Common myeloid progenitor, CD34-positive (primary cell): Measurements from ENCODE around the gene CDH13.

Experiments used
- CTCF ChIA-PET: fragments of 350-600 bp; sonication (Branson Sonifier 250); formaldehyde crosslinking; loops from one replicate; lab custom pipeline; 2021; ENCODE audit warnings: antibody characterized with exemption; lab: Charles Lee
- POLR2A ChIA-PET: fragments of 350-600 bp; sonication (Branson Sonifier 250); formaldehyde crosslinking; loops from one replicate; lab custom pipeline; 2021; ENCODE audit warnings: antibody characterized with exemption; lab: Charles Lee
- DNase-seq, 3 donors: peaks; one replicate each; pipeline versions ENCODE4 v3.0.0 to v3.0.0-alpha.2; 2013
- H3K27ac ChIP-seq, 2 experiments: 1 replicate in 1 of 2; 2 replicates in 1 of 2; pipeline ENCODE4 v1.7.0; 2013; ENCODE audit warnings: inconsistent platforms in 2 of 2, low read length in 2 of 2, mild to moderate bottlenecking in 2 of 2, low read depth in 1 of 2, moderate library complexity in 1 of 2; ENCODE audit not compliant: severe bottlenecking in 2 of 2, insufficient read depth in 1 of 2, poor library complexity in 1 of 2
- H3K27me3 ChIP-seq, 5 experiments: replicated peaks in 2 of 5; 1 replicate in 3 of 5; 2 replicates in 2 of 5; pipeline versions ENCODE4 v1.6.1 to v1.7.0; 2013; ENCODE audit warnings: low read length in 4 of 5, mild to moderate bottlenecking in 2 of 5, moderate library complexity in 2 of 5, inconsistent platforms in 1 of 5; ENCODE audit not compliant: insufficient read depth in 5 of 5, control insufficient read depth in 4 of 5
- H3K36me3 ChIP-seq, 4 experiments: 1 replicate in 2 of 4; 2 replicates in 2 of 4; pipeline versions ENCODE4 v1.6.1 to v1.7.0; 2013; ENCODE audit warnings: low read length in 3 of 4, control low read depth in 1 of 4, mild to moderate bottlenecking in 1 of 4; ENCODE audit not compliant: control insufficient read depth in 4 of 4, insufficient read depth in 4 of 4
- H3K4me1 ChIP-seq, 4 experiments: 1 replicate in 3 of 4; 2 replicates in 1 of 4; pipeline versions ENCODE4 v1.6.1 to v1.7.1; 2013; ENCODE audit warnings: low read length in 3 of 4, mild to moderate bottlenecking in 3 of 4, control low read depth in 1 of 4, inconsistent platforms in 1 of 4, moderate library complexity in 1 of 4; ENCODE audit not compliant: control insufficient read depth in 4 of 4, insufficient read depth in 4 of 4; ENCODE audit errors: control extremely low read depth in 1 of 4
- H3K4me3 ChIP-seq, 7 experiments: 1 replicate in 4 of 7; 2 replicates in 3 of 7; pipeline versions ENCODE4 v1.5.1 to v1.7.0; 2013; ENCODE audit warnings: mild to moderate bottlenecking in 7 of 7, low read length in 6 of 7, moderate library complexity in 6 of 7, inconsistent platforms in 2 of 7, low read depth in 2 of 7, control low read depth in 1 of 7; ENCODE audit not compliant: insufficient read depth in 4 of 7, control insufficient read depth in 1 of 7; ENCODE audit errors: extremely low read depth in 1 of 7
- H3K9me3 ChIP-seq, 5 experiments: 1 replicate in 4 of 5; 2 replicates in 1 of 5; pipeline versions ENCODE4 v1.6.1 to v1.7.1; 2013; ENCODE audit warnings: low read length in 4 of 5, mild to moderate bottlenecking in 2 of 5, inconsistent platforms in 1 of 5, low read depth in 1 of 5, moderate library complexity in 1 of 5; ENCODE audit not compliant: control insufficient read depth in 4 of 5, insufficient read depth in 2 of 5; ENCODE audit errors: control extremely low read depth in 1 of 5
- WGBS: methylation state at CpG from one replicate; pipeline ENCODE4 v1.1.5; 2013; ENCODE audit not compliant: insufficient coverage; 5-methylcytosine and 5-hydroxymethylcytosine counted together

The CDH13 gene

DNA sequence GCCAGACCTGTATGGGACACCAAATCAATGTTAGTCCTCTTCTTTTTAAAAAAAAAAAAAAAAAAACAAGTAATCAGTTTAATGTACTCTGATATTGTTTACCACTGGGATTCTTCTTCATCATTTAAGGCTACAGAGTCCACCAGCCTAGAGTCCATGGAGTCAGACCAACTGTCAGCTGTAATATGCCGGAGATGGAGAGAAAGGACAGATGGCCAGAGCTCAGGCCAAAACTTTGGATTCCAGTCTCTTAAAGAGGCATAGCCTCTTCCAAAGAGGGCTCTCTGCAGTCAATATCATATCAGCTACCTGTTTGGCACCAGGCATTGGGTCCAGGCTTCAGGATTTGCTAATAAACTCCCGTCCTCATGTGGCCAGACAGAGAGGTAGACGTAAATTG lies 711.4 kb downstream of the CDH13 start:
- peaks cover 0 to 3% (median 0%) of the 10 kb centered on the region in 5 experiments for H3K27me3 ChIP-seq
- H3K9me3 ChIP-seq, result no peaks in the 10 kb centered on the region
- CTCF ChIA-PET, result no interaction called here
- no peak overlapping the region for H3K4me3 ChIP-seq
- no peak overlapping the region for H3K27ac ChIP-seq
- no peaks in the 10 kb centered on the region for H3K4me1 ChIP-seq
- H3K36me3 ChIP-seq, result no peaks in the 10 kb centered on the region
- POLR2A ChIA-PET, result no interaction called here
- DNase-seq, result no peak
- 96% methylated on average over 3 of the region's 3 CpGs for WGBS

DNA sequence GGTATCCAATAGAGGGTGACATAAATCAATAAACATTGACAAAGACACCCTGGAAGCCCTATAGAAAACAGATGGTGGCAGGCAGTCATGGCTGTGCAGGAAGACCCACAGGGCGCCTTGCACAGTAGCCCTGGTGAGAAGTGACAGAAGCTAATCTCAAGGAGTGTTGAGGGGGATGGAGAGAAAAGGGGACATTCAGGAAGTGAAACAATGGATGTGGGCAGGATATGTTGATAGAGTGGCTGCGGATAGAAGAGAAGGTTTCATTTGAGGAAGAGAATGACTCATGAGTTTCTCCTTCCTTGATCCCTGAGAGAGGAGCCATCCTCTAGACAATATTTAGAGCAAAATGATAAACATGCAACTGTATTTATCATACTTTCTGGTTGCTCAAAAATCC lies 712.2 kb downstream of the CDH13 start:
- no peaks in the 10 kb centered on the region for H3K9me3 ChIP-seq
- H3K36me3 ChIP-seq, result no peaks in the 10 kb centered on the region
- H3K4me3 ChIP-seq, result no peak overlapping the region
- WGBS, result 33% methylated on average over 2 of the region's 2 CpGs
- H3K4me1 ChIP-seq, result no peaks in the 10 kb centered on the region
- no peak overlapping the region for H3K27ac ChIP-seq
- ChIA-PET POLR2A (no interaction called here), CTCF (no interaction called here)
- DNase-seq, result no peak
- peaks cover 0 to 3% (median 0%) of the 10 kb centered on the region in 5 experiments for H3K27me3 ChIP-seq

DNA sequence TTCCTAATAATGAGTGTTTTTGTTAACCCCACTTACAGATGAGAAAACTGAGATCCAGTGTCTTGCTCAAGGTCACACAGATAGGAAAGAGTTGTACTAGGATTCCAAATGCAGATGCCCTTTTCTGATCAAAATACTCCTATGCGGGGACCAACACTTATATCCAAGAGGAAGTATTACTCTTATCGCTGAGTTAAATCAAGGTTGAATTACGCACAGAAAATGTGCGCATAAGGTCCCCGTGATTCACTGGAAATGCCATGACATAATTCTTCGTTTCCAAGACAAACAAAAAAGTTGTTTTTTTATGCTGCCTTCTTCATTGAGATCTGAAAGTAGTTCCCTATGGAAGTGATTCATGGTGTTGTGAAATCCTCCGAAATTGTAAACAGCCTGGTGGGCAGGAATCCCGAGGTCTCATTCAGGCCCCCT lies 717.2 kb downstream of the CDH13 start:
- DNase-seq, result no peak
- Histone ChIP-seq H3K4me3 (no peak overlapping the region), H3K36me3 (no peaks in the 10 kb centered on the region), H3K27ac (no peak overlapping the region), H3K27me3 (peaks cover 0 to 1% (median 0%) of the 10 kb centered on the region in 5 experiments), H3K9me3 (no peaks in the 10 kb centered on the region), H3K4me1 (no peaks in the 10 kb centered on the region)
- ChIA-PET CTCF (no interaction called here), POLR2A (no interaction called here)
- 90% methylated on average over 7 of the region's 8 CpGs for WGBS

DNA sequence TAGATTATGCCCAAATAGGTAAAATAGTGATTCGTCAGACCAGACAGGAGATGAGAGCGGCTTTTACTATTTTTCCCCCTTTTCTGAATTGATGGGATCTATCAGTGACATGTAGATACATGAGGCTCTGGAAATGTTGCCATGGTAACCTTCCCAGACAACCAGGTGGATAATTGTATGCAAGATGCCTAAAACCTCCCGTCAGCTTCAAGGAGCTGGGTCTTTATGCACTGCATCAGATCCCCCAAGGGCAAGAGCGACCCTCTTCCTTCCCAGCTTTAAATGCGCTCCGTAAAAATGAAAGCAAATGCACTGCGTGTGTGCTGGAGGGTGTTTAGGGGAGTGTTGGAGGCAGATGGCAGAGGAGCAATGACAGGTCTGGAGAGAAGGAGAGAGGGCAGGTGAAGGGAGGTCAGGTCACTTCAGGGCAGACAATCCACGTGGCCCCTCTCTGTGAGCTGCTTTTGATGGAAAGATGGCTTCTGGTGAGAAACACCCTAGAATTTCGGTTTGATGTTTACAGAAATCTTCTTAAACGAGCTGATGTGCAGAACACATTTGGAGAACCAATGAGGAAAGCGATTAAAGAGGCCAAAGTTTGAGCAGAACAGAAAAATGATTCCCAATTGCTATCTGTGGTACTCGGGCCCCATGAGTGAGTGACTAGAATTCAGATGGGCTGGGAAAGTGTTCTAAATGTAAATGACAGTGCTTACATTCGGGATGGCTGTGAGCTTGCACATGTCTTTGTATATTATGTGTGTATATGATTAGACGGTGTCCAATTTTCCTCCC lies 719.3 kb downstream of the CDH13 start:
- Histone ChIP-seq H3K36me3 (no peaks in the 10 kb centered on the region), H3K27me3 (no peaks in the 10 kb centered on the region), H3K9me3 (no peaks in the 10 kb centered on the region), H3K4me1 (no peaks in the 10 kb centered on the region), H3K4me3 (no peak overlapping the region), H3K27ac (no peak overlapping the region)
- ChIA-PET POLR2A (no interaction called here), CTCF (interaction anchor here (2.1 kb wide), 1 partner anchor 10 kb away, joined by 8 read pairs; no protein-coding TSS in a partner anchor)
- WGBS, result 93% methylated on average over 9 of the region's 14 CpGs
- DNase-seq, result no peak

DNA sequence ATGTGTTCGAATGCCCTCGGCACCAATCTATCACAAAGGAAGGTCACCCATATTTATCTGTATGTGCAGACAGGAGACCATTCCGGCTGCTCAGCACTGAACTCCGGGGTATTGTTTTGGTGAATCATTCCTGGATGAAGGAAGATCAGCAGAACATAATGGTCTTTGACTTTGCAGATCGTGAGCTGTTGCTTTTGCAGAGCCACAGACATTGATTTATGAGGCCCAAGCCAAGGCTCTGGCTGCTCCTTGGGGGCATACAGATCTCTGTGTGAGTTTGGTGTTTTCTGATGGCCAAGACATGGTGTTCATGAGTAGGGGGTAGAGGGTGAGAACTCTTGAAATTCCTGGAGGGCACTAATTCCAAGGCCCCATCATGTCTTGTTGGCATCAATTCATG lies 722.2 kb downstream of the CDH13 start:
- WGBS, result 70% methylated on average over 3 of the region's 5 CpGs
- CTCF ChIA-PET, result no interaction called here
- no peaks in the 10 kb centered on the region for H3K27me3 ChIP-seq
- no peak for DNase-seq
- POLR2A ChIA-PET, result no interaction called here
- H3K27ac ChIP-seq, result no peak overlapping the region
- H3K4me1 ChIP-seq, result no peaks in the 10 kb centered on the region
- H3K36me3 ChIP-seq, result no peaks in the 10 kb centered on the region
- no peak overlapping the region for H3K4me3 ChIP-seq
- no peaks in the 10 kb centered on the region for H3K9me3 ChIP-seq

DNA sequence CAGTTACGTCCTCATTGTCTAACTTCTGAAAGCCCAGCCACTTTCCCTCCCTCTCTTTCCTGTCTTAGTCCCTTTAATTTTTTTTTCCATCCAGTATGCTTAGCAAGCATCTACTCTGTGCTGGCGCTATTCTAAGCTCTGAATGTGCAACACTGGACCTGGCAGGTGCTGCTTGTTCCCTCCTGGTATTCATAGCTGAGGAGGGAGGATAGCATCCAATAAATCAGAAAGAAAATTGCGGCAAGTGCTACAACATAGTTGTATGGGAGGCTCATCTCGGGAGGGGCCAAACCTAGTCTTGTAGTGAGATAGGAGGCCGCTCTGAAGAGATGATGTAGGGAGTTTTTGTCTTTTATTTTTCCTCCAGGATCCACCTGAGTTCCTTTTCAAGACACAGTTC lies 723.7 kb downstream of the CDH13 start:
- CTCF ChIA-PET, result no interaction called here
- no peak overlapping the region for H3K27ac ChIP-seq
- H3K36me3 ChIP-seq, result no peaks in the 10 kb centered on the region
- POLR2A ChIA-PET, result no interaction called here
- DNase-seq, result no peak
- no peaks in the 10 kb centered on the region for H3K9me3 ChIP-seq
- no peaks in the 10 kb centered on the region for H3K27me3 ChIP-seq
- no peaks in the 10 kb centered on the region for H3K4me1 ChIP-seq
- WGBS, result 90% methylated on average over 4 of the region's 5 CpGs
- no peak overlapping the region for H3K4me3 ChIP-seq

DNA sequence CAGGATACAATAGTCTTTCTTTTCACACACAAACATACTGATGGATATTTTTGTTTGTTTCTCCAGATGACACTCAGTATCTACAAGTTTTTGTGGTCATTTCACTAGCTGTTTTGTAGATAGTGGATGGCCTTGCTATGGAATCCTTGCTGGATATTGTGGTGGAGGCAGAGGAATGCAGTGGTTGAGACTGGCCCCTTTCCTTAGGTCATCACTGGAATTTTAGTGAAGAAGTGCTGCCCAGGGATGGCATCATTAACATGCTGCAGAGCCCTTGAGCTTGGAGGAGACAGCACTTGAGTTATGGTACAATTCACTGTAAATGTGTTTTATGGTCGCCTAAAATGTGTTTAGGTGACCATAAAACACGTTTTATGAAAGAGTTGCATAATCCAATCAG lies 725.1 kb downstream of the CDH13 start:
- POLR2A ChIA-PET, result no interaction called here
- CTCF ChIA-PET, result interaction anchor here (1.4 kb wide), 1 partner anchor 18 kb away, joined by 5 read pairs; no protein-coding TSS in a partner anchor
- no peak overlapping the region for H3K27ac ChIP-seq
- H3K27me3 ChIP-seq, result no peaks in the 10 kb centered on the region
- no peak overlapping the region for H3K4me3 ChIP-seq
- H3K4me1 ChIP-seq, result no peaks in the 10 kb centered on the region
- no peaks in the 10 kb centered on the region for H3K36me3 ChIP-seq
- WGBS, result no CpG with 5 or more reads among the region's 2 CpGs
- H3K9me3 ChIP-seq, result no peaks in the 10 kb centered on the region
- DNase-seq, result no peak
